Loucy (cell line): ENCODE data around the gene RITA1.

Experiments used
- H2AFZ ChIP-seq: fragments of 200-600 bp; sonication (generic); 2 replicates; pipeline ENCODE4 v1.6.0; 2016; ENCODE audit warnings: antibody characterized with exemption, mild to moderate bottlenecking, low read length, moderate library complexity
- H3F3A ChIP-seq: fragments of 200-600 bp; 2 replicates; pipeline ENCODE4 v1.6.0; 2016; ENCODE audit warnings: antibody characterized with exemption, low read depth, mild to moderate bottlenecking
- H3K27me3 ChIP-seq: fragments of 200-600 bp; sonication (generic); 2 replicates; pipeline ENCODE4 v1.6.1; 2014; ENCODE audit warnings: low read length, mild to moderate bottlenecking; ENCODE audit not compliant: insufficient read depth, poor library complexity, severe bottlenecking
- H3K36me3 ChIP-seq: fragments of 200-600 bp; sonication (generic); 2 replicates; pipeline ENCODE4 v1.6.1; 2016; ENCODE audit warnings: low read length; ENCODE audit not compliant: insufficient read depth
- H3K4me1 ChIP-seq: fragments of 200-600 bp; sonication (generic); 2 replicates; pipeline ENCODE4 v1.5.1; 2014; ENCODE audit warnings: low read length, mild to moderate bottlenecking; ENCODE audit not compliant: insufficient read depth, poor library complexity, severe bottlenecking
- H3K4me2 ChIP-seq: fragments of 200-600 bp; sonication (generic); 2 replicates; pipeline ENCODE4 v1.6.0; 2014; ENCODE audit warnings: antibody characterized with exemption, low read length, low read depth, mild to moderate bottlenecking; ENCODE audit not compliant: poor library complexity, severe bottlenecking
- H3K4me3 ChIP-seq: fragments of 200-600 bp; sonication (generic); 2 replicates; pipeline ENCODE4 v1.5.1; 2014; ENCODE audit warnings: low read length, mild to moderate bottlenecking, mixed read lengths; ENCODE audit not compliant: poor library complexity, severe bottlenecking
- H3K79me2 ChIP-seq: fragments of 200-600 bp; sonication (generic); 2 replicates; pipeline ENCODE4 v1.6.1; 2014; ENCODE audit warnings: low read length; ENCODE audit not compliant: insufficient read depth
- H3K9ac ChIP-seq: fragments of 200-600 bp; sonication (generic); 2 replicates; pipeline ENCODE4 v1.6.0; 2014; ENCODE audit warnings: mild to moderate bottlenecking, low read depth, low read length, moderate library complexity; ENCODE audit not compliant: poor library complexity, severe bottlenecking
- H3K9me2 ChIP-seq: fragments of 200-600 bp; sonication (generic); replicated peaks from 2 replicates; pipeline ENCODE4 v1.6.1; 2016; ENCODE audit warnings: low read depth, low read length, mixed read lengths
- H3K9me3 ChIP-seq: fragments of 200-600 bp; sonication (generic); 2 replicates; pipeline ENCODE4 v1.6.1; 2014; ENCODE audit warnings: mild to moderate bottlenecking, antibody characterized with exemption, low read length, low read depth; ENCODE audit not compliant: insufficient read depth
- H4K20me1 ChIP-seq: fragments of 200-600 bp; sonication (generic); 2 replicates; pipeline ENCODE4 v1.6.0; 2014; ENCODE audit warnings: antibody characterized with exemption, low read length, mild to moderate bottlenecking; ENCODE audit not compliant: insufficient read depth, poor library complexity, severe bottlenecking
- CTCF ChIP-seq: fragments of 200-600 bp; sonication (generic); conservative IDR thresholded peaks from 2 replicates; pipeline ENCODE4 v1.5.1; 2014; ENCODE audit warnings: mild to moderate bottlenecking, antibody characterized with exemption, low read length
- EZH2phosphoT487 ChIP-seq: fragments of 200-600 bp; IDR thresholded peaks from 2 replicates; pipeline ENCODE4 v1.6.1; 2018; ENCODE audit warnings: antibody characterized with exemption, mild to moderate bottlenecking, moderate library complexity, borderline replicate concordance

The RITA1 gene

GRCh38 chr12:113235976-113236375 is 50.5 kb downstream of the RITA1 start:
- no peaks in the 10 kb centered on the region for H3K36me3 ChIP-seq
- no peak overlapping the region for H3K4me3 ChIP-seq
- TF ChIP-seq EZH2phosphoT487, result no peak
- no peaks in the 10 kb centered on the region for H3F3A ChIP-seq
- no peaks in the 10 kb centered on the region for H3K9me2 ChIP-seq
- no peak overlapping the region for H3K9ac ChIP-seq
- H2AFZ ChIP-seq, result no peak overlapping the region
- no peaks in the 10 kb centered on the region for H3K4me1 ChIP-seq
- no peaks in the 10 kb centered on the region for H3K9me3 ChIP-seq
- H3K4me2 ChIP-seq, result no peak overlapping the region
- no peaks in the 10 kb centered on the region for H4K20me1 ChIP-seq
- H3K27me3 ChIP-seq, result no peaks in the 10 kb centered on the region
- H3K79me2 ChIP-seq, result no peaks in the 10 kb centered on the region

GRCh38 chr12:113236539-113237399 is 51.2 kb downstream of the RITA1 start:
- no peaks in the 10 kb centered on the region for H3K36me3 ChIP-seq
- no peaks in the 10 kb centered on the region for H3K4me1 ChIP-seq
- no peaks in the 10 kb centered on the region for H3F3A ChIP-seq
- TF ChIP-seq CTCF (no peak), EZH2phosphoT487 (no peak)
- no peaks in the 10 kb centered on the region for H3K79me2 ChIP-seq
- no peaks in the 10 kb centered on the region for H4K20me1 ChIP-seq
- no peak overlapping the region for H2AFZ ChIP-seq
- H3K4me3 ChIP-seq, result no peak overlapping the region
- no peak overlapping the region for H3K4me2 ChIP-seq
- no peaks in the 10 kb centered on the region for H3K9me3 ChIP-seq
- H3K27me3 ChIP-seq, result no peaks in the 10 kb centered on the region
- H3K9ac ChIP-seq, result no peak overlapping the region
- H3K9me2 ChIP-seq, result no peaks in the 10 kb centered on the region

GRCh38 chr12:113237748-113238147 is 52.2 kb downstream of the RITA1 start:
- Histone ChIP-seq H3K4me3 (no peak overlapping the region), H3K9ac (no peak overlapping the region), H2AFZ (no peak overlapping the region), H3K79me2 (no peaks in the 10 kb centered on the region), H3K36me3 (no peaks in the 10 kb centered on the region), H3K4me1 (no peaks in the 10 kb centered on the region), H4K20me1 (no peaks in the 10 kb centered on the region), H3K4me2 (no peak overlapping the region), H3F3A (no peaks in the 10 kb centered on the region), H3K9me3 (no peaks in the 10 kb centered on the region), H3K27me3 (no peaks in the 10 kb centered on the region), H3K9me2 (no peaks in the 10 kb centered on the region)
- TF ChIP-seq CTCF (no peak), EZH2phosphoT487 (no peak)

GRCh38 chr12:113238309-113238708 is 52.8 kb downstream of the RITA1 start:
- Histone ChIP-seq H3K4me3 (no peak overlapping the region), H4K20me1 (no peaks in the 10 kb centered on the region), H3K9ac (no peak overlapping the region), H3K27me3 (no peaks in the 10 kb centered on the region), H2AFZ (no peak overlapping the region), H3K4me2 (no peak overlapping the region), H3K79me2 (no peaks in the 10 kb centered on the region), H3K9me3 (no peaks in the 10 kb centered on the region), H3F3A (no peaks in the 10 kb centered on the region), H3K4me1 (no peaks in the 10 kb centered on the region), H3K9me2 (no peaks in the 10 kb centered on the region), H3K36me3 (no peaks in the 10 kb centered on the region)
- no peak for TF ChIP-seq CTCF
- no peak for TF ChIP-seq EZH2phosphoT487
